Colon (tissue), 2 donors: Measurements from ENCODE around the gene TCF4.

Experiments
- FAIRE-seq: peaks from 2 replicates; lab custom pipeline; 2012; peaks lifted over from hg19 to GRCh38; lab: Jason Lieb, UNC
- donor health status: control.
- donor health status: control.

The TCF4 gene

GRCh38 chr18:55588111-55588869 is at the start of gene TCF4:
TSS of gene TCF4 (minus strand) at chr18:55588192. CDS start at chr18:55587116, 1,076 bp downstream.
- no peak for FAIRE-seq

GRCh38 chr18:55637204-55637603 is 49.2 kb upstream of the TCF4 start:
- no peak for FAIRE-seq

- no peak for FAIRE-seq
Observed at GRCh38 chr18:55635439-55635838, 47.4 kb upstream of the TCF4 start.

- no peak for FAIRE-seq
Observed at GRCh38 chr18:55634545-55634944, 46.6 kb upstream of the TCF4 start.

GRCh38 chr18:55633032-55633431 is 45.0 kb upstream of the TCF4 start:
- FAIRE-seq, result no peak

- FAIRE-seq, result no peak
Observed at GRCh38 chr18:55629133-55629532, 41.1 kb upstream of the TCF4 start.

- FAIRE-seq, result no peak
Observed at GRCh38 chr18:55627007-55627406, 39.0 kb upstream of the TCF4 start.

GRCh38 chr18:55625901-55626300 is 37.9 kb upstream of the TCF4 start:
- FAIRE-seq, result no peak

GRCh38 chr18:55623626-55624025 is 35.6 kb upstream of the TCF4 start:
- no peak for FAIRE-seq

GRCh38 chr18:55610506-55610905 is 22.5 kb upstream of the TCF4 start:
- FAIRE-seq, result no peak

- no peak for FAIRE-seq
Observed at GRCh38 chr18:55609160-55609825, 21.3 kb upstream of the TCF4 start.

- no peak for FAIRE-seq
Observed at GRCh38 chr18:55608497-55608896, 20.5 kb upstream of the TCF4 start.

- FAIRE-seq, result no peak
Observed at GRCh38 chr18:55607773-55608172, 19.8 kb upstream of the TCF4 start.

- FAIRE-seq, result no peak
Observed at GRCh38 chr18:55605733-55606338, 17.8 kb upstream of the TCF4 start.

- no peak for FAIRE-seq
Observed at GRCh38 chr18:55603775-55604174, 15.8 kb upstream of the TCF4 start.

- FAIRE-seq, result no peak
Observed at GRCh38 chr18:55593888-55594287, 5.9 kb upstream of the TCF4 start.

- FAIRE-seq, result no peak
Observed at GRCh38 chr18:55592572-55592971, 4.6 kb upstream of the TCF4 start.

- FAIRE-seq, result no peak
Observed at GRCh38 chr18:55592106-55592505, 4.1 kb upstream of the TCF4 start.

GRCh38 chr18:55589625-55590291 is 1.8 kb upstream of the TCF4 start:
- FAIRE-seq, result peak; percentile 21

GRCh38 chr18:55588870-55589595 is 1.0 kb upstream of the TCF4 start:
- FAIRE-seq, result peak; percentile 14

- no peak for FAIRE-seq
Observed at GRCh38 chr18:55587418-55588110, 428 bp downstream of the TCF4 start.
